Astrocyte of the spinal cord (primary cell): ENCODE measurements around the gene TRAPPC2.

Source experiments
- DNase-seq: peaks from one replicate; pipeline ENCODE4 v3.0.0; 2011; ENCODE audit warnings: low read depth, low spot score
- H3K4me3 ChIP-seq: 2 replicates; pipeline ENCODE4 v1.5.1; 2011; ENCODE audit warnings: low read depth, mild to moderate bottlenecking, low read length, moderate library complexity
- in situ Hi-C: cut with HindIII; loops from 2 replicates; pipeline ENCODE4 v1.10.0; 2017; ENCODE audit warnings: low sequenced_read_pairs
- TF ChIP-seq, protein P1 (sequence below): IDR thresholded peaks from 2 replicates; pipeline ENCODE4 v1.5.1; 2012; ENCODE audit warnings: low read depth, mild to moderate bottlenecking, low read length, inconsistent platforms

TRAPPC2 gene

GRCh38 chrX:13690836-13691235 is 43.6 kb downstream of the TRAPPC2 start:
- no peak for DNase-seq
- TF ChIP-seq, protein P1, sequence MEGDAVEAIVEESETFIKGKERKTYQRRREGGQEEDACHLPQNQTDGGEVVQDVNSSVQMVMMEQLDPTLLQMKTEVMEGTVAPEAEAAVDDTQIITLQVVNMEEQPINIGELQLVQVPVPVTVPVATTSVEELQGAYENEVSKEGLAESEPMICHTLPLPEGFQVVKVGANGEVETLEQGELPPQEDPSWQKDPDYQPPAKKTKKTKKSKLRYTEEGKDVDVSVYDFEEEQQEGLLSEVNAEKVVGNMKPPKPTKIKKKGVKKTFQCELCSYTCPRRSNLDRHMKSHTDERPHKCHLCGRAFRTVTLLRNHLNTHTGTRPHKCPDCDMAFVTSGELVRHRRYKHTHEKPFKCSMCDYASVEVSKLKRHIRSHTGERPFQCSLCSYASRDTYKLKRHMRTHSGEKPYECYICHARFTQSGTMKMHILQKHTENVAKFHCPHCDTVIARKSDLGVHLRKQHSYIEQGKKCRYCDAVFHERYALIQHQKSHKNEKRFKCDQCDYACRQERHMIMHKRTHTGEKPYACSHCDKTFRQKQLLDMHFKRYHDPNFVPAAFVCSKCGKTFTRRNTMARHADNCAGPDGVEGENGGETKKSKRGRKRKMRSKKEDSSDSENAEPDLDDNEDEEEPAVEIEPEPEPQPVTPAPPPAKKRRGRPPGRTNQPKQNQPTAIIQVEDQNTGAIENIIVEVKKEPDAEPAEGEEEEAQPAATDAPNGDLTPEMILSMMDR, result peak; percentile 23
- in situ Hi-C loops, result no loop called here
- H3K4me3 ChIP-seq, result peak overlapping the region; percentile 77

- TF ChIP-seq, protein P1, result no peak
- in situ Hi-C loops, result no loop called here
- peak overlapping the region; percentile 77 for H3K4me3 ChIP-seq
- DNase-seq, result peak; percentile 36
Measured at GRCh38 chrX:13689741-13690211, 44.6 kb downstream of the TRAPPC2 start.

DNA sequence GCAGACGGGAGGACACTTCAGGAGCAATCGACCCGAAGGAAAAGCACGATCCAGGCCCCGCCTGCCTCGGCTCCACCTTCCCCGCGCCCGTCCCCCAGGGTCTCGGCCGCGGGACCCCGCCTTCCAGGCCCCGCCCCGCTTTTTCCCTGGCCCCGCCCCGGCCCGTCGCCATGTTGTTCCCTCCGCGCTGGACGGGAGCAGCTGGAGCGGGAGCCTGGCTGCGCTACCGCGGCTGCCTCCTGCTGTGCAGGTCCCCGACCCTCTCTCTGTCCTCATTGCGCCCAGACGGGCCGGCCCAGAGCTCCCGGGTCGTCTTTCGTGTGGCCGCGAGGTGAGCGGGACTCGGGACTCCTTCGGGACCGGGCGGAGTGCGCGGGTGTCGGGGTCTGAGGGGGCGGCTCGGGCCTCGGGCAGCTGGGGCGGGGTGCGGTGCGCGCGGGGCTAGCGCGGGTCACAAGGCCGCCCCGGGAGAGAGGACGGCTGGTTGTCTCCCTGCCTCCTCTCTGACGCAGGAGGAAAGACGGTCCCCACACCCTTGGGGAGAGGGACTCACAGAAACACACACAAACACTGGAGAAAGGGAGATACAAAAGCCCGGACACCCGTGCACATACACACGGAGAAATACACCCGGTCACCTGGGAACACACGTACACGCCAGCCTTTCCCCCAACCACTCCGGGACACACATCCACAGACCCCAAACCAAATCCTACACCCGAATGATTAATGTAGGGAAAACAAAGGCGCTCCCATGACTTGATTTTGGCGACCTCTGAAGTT is 45.3 kb downstream of the TRAPPC2 start, which contains the start of gene RAB9A:
Gene RAB9A, plus strand, starts transcription at position 171 of the 783 bp plus-strand sequence. CDS start 19,619 bp downstream, outside the sequence.
- in situ Hi-C loops, result no loop called here
- peak; percentile 73 for DNase-seq
- TF ChIP-seq, protein P1, result no peak
- H3K4me3 ChIP-seq, result peak within 1 kb of the TSS; percentile 77

DNA sequence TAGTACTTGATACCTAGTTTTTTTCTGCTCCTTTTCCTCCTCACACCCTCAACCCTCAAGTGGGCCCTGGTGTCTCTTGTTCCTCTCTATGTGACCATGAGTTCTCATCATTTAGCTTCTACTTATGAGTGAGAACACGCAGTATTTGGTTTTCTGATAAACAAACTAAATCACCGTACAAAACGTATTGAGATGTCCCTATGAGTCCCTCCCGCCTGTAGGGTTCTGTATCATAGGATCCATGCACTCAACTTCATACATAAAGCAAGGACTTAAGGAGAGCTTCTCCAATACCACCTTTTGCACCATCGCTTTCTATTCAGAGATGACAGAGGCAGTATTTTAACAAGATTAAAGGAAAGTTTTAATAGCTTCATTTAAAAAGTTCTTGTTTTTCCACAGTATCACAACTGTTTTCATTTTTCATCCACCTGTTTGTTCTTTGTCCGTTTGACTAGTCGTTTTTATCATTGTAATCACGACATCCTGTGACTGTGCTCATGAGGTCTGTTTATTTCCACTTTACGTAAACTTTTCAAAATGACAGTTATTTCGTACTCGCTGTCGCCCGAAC is 45.9 kb downstream of the TRAPPC2 start:
- in situ Hi-C loops, result no loop called here
- TF ChIP-seq, protein P1, result no peak
- no peak for DNase-seq
- H3K4me3 ChIP-seq, result peak overlapping the region; percentile 77

DNA sequence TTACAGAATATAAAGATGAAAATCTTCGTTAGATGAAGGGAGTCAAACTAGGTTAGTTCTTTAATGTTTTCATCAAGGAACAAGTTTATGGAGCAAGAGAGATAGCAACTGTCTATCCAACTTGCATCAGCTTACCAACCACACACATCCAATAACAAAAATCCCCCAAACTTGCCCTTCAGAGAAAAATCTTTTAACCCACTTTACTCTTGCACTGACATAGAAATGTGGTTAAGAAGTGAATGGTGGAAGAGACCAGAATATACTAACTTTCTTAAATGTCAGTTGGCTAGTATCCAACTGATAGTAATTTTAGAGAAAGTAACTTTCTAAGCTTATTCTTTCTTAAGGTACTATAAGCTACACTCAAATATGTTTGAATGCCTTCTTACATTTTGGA is 47.2 kb downstream of the TRAPPC2 start:
- in situ Hi-C loops, result no loop called here
- TF ChIP-seq, protein P1, result no peak
- no peak for DNase-seq
- no peak overlapping the region for H3K4me3 ChIP-seq

GRCh38 chrX:13685126-13685763 is 49.2 kb downstream of the TRAPPC2 start:
- in situ Hi-C loops, result no loop called here
- TF ChIP-seq, protein P1, result no peak
- no peak overlapping the region for H3K4me3 ChIP-seq
- DNase-seq, result no peak
